Osteoblast (primary cell): ENCODE measurements around the gene BAIAP2L1. TPM values are rescaled to one million over a fixed set of nuclear protein-coding genes. Genes with fewer than 3 reads are reported as not detected.

Source experiments
- DNase-seq: peaks from one replicate; pipeline ENCODE4 v3.0.0; 2011; ENCODE audit warnings: low spot score, mixed read lengths; ENCODE audit not compliant: insufficient read length; ENCODE audit errors: missing footprints
- H2AFZ ChIP-seq: 2 replicates; pipeline ENCODE4 v1.6.0; 2011; ENCODE audit warnings: mild to moderate bottlenecking, low read length
- H3K27ac ChIP-seq: 2 replicates; pipeline ENCODE4 v1.5.1; 2011; ENCODE audit warnings: mild to moderate bottlenecking, low read depth, low read length, moderate library complexity
- H3K27me3 ChIP-seq: 2 replicates; pipeline ENCODE4 v1.6.0; 2012; ENCODE audit warnings: mild to moderate bottlenecking, control low read depth, inconsistent platforms, low read length, moderate library complexity; ENCODE audit not compliant: insufficient read depth
- H3K36me3 ChIP-seq: 2 replicates; pipeline ENCODE4 v1.5.1; 2011; ENCODE audit warnings: mild to moderate bottlenecking, low read length, control low read depth, moderate library complexity; ENCODE audit not compliant: insufficient read depth
- H3K4me1 ChIP-seq: 2 replicates; pipeline ENCODE4 v1.5.1; 2011; ENCODE audit warnings: mild to moderate bottlenecking, low read length, control low read depth, moderate library complexity; ENCODE audit not compliant: insufficient read depth
- H3K4me2 ChIP-seq: 2 replicates; pipeline ENCODE4 v1.6.0; 2011; ENCODE audit warnings: mild to moderate bottlenecking, low read length; ENCODE audit not compliant: insufficient read depth
- H3K4me3 ChIP-seq: fragments of 200-600 bp; sonication (generic); 3 replicates; pipeline ENCODE4 v1.5.1; 2012; ENCODE audit warnings: mild to moderate bottlenecking, low read length, inconsistent platforms; ENCODE audit not compliant: insufficient read depth
- H3K79me2 ChIP-seq: 2 replicates; pipeline ENCODE4 v1.6.0; 2012; ENCODE audit warnings: mild to moderate bottlenecking, low read length, control low read depth, inconsistent platforms; ENCODE audit not compliant: insufficient read depth
- H3K9me3 ChIP-seq: 2 replicates; pipeline ENCODE4 v1.5.1; 2011; ENCODE audit warnings: low read depth, low read length, control low read depth
- H4K20me1 ChIP-seq: 2 replicates; pipeline ENCODE4 v1.6.0; 2012; ENCODE audit warnings: mild to moderate bottlenecking, low read length, control low read depth; ENCODE audit not compliant: insufficient read depth
- total RNA-seq: library from RNA; depleted of rRNA; stranded (reverse); fragments of >200 nt; gene quantifications from 2 replicates; pipeline ENCODE4 v1.2.3, GENCODE V29; 2012
- TF ChIP-seq, protein P1 (sequence below): IDR thresholded peaks from 2 replicates; pipeline ENCODE4 v1.5.1; 2011; ENCODE audit warnings: mild to moderate bottlenecking, low read depth, low read length, moderate library complexity; ENCODE audit errors: extremely low read depth

The BAIAP2L1 gene
- total RNA-seq, 1 donor, result 10.5 TPM

DNA sequence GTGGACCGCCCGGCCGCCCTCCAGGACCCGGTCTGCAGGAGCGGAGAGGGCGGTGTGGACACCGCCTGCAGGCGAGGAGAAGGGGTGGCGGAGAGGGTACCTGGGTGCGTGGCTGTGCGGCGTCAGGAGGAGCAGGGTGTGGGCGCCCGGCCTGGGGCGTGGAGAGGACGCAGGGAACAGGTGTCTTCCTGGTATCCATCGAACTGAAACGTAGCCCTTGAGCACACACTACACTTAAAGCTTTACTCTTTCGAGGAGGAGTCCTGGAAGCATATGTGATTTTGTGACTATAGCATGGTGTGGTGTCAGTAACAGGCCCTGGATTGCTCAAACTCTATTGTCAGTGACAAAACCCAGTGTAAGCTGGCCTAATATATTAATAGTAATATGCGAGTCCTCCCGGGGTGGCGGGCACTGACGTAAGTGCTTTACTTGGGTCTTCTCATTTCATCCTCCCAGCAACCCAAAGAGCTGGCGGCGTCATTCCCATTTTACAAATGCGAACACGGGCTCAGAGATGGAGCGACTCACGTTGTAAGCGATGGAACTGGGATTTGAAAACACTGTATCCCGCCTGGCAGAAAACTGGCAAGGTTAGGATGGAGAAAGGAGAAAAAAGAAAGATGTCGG is 148.3 kb downstream of the BAIAP2L1 start:
- H3K27ac ChIP-seq, result peak overlapping the region; percentile 63

GRCh38 chr7:98251601-98252424 is 149.1 kb downstream of the BAIAP2L1 start, which contains the start of gene TECPR1:
Gene TECPR1, minus strand, starts transcription at chr7:98252232. Its CDS starts 6,086 bp downstream, at chr7:98246146.
- H2AFZ ChIP-seq, result peak within 1 kb of the TSS; percentile 97
- TF ChIP-seq, protein P1, sequence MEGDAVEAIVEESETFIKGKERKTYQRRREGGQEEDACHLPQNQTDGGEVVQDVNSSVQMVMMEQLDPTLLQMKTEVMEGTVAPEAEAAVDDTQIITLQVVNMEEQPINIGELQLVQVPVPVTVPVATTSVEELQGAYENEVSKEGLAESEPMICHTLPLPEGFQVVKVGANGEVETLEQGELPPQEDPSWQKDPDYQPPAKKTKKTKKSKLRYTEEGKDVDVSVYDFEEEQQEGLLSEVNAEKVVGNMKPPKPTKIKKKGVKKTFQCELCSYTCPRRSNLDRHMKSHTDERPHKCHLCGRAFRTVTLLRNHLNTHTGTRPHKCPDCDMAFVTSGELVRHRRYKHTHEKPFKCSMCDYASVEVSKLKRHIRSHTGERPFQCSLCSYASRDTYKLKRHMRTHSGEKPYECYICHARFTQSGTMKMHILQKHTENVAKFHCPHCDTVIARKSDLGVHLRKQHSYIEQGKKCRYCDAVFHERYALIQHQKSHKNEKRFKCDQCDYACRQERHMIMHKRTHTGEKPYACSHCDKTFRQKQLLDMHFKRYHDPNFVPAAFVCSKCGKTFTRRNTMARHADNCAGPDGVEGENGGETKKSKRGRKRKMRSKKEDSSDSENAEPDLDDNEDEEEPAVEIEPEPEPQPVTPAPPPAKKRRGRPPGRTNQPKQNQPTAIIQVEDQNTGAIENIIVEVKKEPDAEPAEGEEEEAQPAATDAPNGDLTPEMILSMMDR, result no peak
- H3K27ac ChIP-seq, result peak within 1 kb of the TSS; percentile 63
- peaks cover 10% of the 10 kb centered on the region for H3K36me3 ChIP-seq
- H3K79me2 ChIP-seq, result peaks cover 52% of the 10 kb centered on the region
- H3K4me1 ChIP-seq, result peaks cover 16% of the 10 kb centered on the region
- H3K9me3 ChIP-seq, result no peaks in the 10 kb centered on the region
- peak within 1 kb of the TSS; percentile 97 for H3K4me2 ChIP-seq
- peak; percentile 100 for DNase-seq
- H3K27me3 ChIP-seq, result no peaks in the 10 kb centered on the region
- no peaks in the 10 kb centered on the region for H4K20me1 ChIP-seq
- peak within 1 kb of the TSS; percentile 95 for H3K4me3 ChIP-seq

More for the DNA sequence above, 148.3 kb downstream of the BAIAP2L1 start:
- H4K20me1 ChIP-seq, result no peaks in the 10 kb centered on the region
- H2AFZ ChIP-seq, result peak overlapping the region; percentile 97
- peaks cover 13% of the 10 kb centered on the region for H3K36me3 ChIP-seq
- peaks cover 16% of the 10 kb centered on the region for H3K4me1 ChIP-seq
- DNase-seq, result peak; percentile 66
- H3K9me3 ChIP-seq, result no peaks in the 10 kb centered on the region
- TF ChIP-seq, protein P1, result no peak
- H3K79me2 ChIP-seq, result peaks cover 53% of the 10 kb centered on the region
- H3K27me3 ChIP-seq, result no peaks in the 10 kb centered on the region
- peak overlapping the region; percentile 97 for H3K4me2 ChIP-seq
- peak overlapping the region; percentile 95 for H3K4me3 ChIP-seq

DNA sequence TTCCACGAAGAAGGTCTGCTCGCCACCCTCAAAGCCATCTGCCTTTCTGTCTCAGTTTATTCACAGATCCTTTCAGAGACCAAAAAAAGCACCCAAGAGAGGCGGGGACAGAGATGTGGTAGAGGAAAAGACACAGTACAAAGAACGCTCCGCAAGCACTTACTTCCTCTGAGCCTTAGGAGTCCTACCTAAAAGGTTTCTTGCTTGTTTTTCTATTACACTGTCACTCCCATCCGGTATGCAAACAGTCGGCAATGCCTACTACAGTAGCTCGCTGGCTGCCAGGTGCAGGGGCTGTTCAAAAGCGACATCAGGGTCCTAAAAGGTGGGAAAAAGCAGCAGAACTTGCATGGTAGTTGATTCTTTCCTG is 149.7 kb downstream of the BAIAP2L1 start:
- Histone ChIP-seq H3K79me2 (peaks cover 47% of the 10 kb centered on the region), H3K27ac (peak overlapping the region; percentile 57), H3K9me3 (no peaks in the 10 kb centered on the region), H3K4me1 (peaks cover 16% of the 10 kb centered on the region), H2AFZ (peak overlapping the region; percentile 94), H3K4me3 (peak overlapping the region; percentile 95), H3K27me3 (no peaks in the 10 kb centered on the region), H3K36me3 (peaks cover 5% of the 10 kb centered on the region), H4K20me1 (no peaks in the 10 kb centered on the region), H3K4me2 (peak overlapping the region; percentile 97)
- DNase-seq, result peak; percentile 14
- TF ChIP-seq, protein P1, result no peak

DNA sequence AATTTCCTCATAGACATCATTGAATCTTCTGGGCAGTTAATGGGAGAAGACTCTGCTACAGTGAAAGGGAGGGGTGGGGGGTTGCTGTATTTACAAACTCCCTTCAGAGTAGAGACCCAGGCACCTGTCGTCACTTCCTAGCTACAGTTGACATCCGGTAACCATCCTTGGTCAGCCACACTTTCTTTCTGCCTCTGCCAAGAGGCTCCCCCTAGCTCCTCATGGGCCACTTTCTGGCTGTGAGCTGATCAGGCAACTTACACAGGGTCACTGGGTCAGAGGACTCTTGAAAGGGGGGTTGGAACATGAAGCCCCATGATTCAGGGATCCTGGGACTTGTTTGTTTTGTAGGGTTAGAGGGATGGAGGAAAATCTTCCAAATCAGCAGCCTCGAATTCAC is 150.1 kb downstream of the BAIAP2L1 start:
- Histone ChIP-seq H3K27me3 (no peaks in the 10 kb centered on the region), H3K36me3 (peaks cover 5% of the 10 kb centered on the region), H3K4me1 (peaks cover 16% of the 10 kb centered on the region), H3K4me2 (peak overlapping the region; percentile 97), H3K9me3 (no peaks in the 10 kb centered on the region), H3K27ac (no peak overlapping the region), H3K79me2 (peaks cover 46% of the 10 kb centered on the region), H4K20me1 (no peaks in the 10 kb centered on the region), H3K4me3 (no peak overlapping the region), H2AFZ (no peak overlapping the region)
- peak; percentile 55 for DNase-seq
- TF ChIP-seq, protein P1, result no peak
